Smooth muscle cell (in vitro differentiated cells): ENCODE data around the gene GRIK1. TPM values are rescaled to one million over a fixed set of nuclear protein-coding genes. Genes with fewer than 3 reads are reported as not detected.

Experiments used
- DNase-seq: peaks from one replicate; lab custom pipeline; 2025; ENCODE audit not compliant: unreplicated experiment; lab: John Stamatoyannopoulos, UW
- H2AFZ ChIP-seq: fragments of 200-600 bp; sonication (generic); 2 replicates; pipeline ENCODE4 v1.6.0; 2016; ENCODE audit warnings: antibody characterized with exemption, low read depth, mild to moderate bottlenecking
- H3F3A ChIP-seq: fragments of 200-600 bp; sonication (generic); 2 replicates; pipeline ENCODE4 v1.6.0; 2017; ENCODE audit warnings: antibody characterized with exemption, low read depth
- H3K27ac ChIP-seq: fragments of 200-600 bp; sonication (generic); 2 replicates; pipeline ENCODE4 v1.5.1; 2016; ENCODE audit warnings: low read depth, mild to moderate bottlenecking
- H3K27me3 ChIP-seq: fragments of 200-600 bp; sonication (generic); 2 replicates; pipeline ENCODE4 v1.6.1; 2016; ENCODE audit warnings: low read depth, mild to moderate bottlenecking
- H3K36me3 ChIP-seq: fragments of 200-600 bp; sonication (generic); 2 replicates; pipeline ENCODE4 v1.5.1; 2016; ENCODE audit warnings: low read depth
- H3K4me1 ChIP-seq: fragments of 200-600 bp; sonication (generic); 2 replicates; pipeline ENCODE4 v1.5.1; 2016; ENCODE audit warnings: low read depth
- H3K4me2 ChIP-seq: fragments of 200-600 bp; sonication (generic); 2 replicates; pipeline ENCODE4 v1.6.0; 2016; ENCODE audit warnings: mild to moderate bottlenecking
- H3K4me3 ChIP-seq: fragments of 200-600 bp; sonication (generic); 2 replicates; pipeline ENCODE4 v1.5.1; 2016; ENCODE audit warnings: mild to moderate bottlenecking
- H3K79me2 ChIP-seq: fragments of 200-600 bp; sonication (generic); 2 replicates; pipeline ENCODE4 v1.6.0; 2016; ENCODE audit warnings: low read depth, mild to moderate bottlenecking
- H3K9ac ChIP-seq: fragments of 200-600 bp; sonication (generic); 2 replicates; pipeline ENCODE4 v1.6.0; 2016; ENCODE audit warnings: low read depth
- H3K9me3 ChIP-seq: fragments of 200-600 bp; sonication (generic); replicated peaks from 2 replicates; pipeline ENCODE4 v1.5.1; 2016; ENCODE audit warnings: low read depth
- H4K20me1 ChIP-seq: fragments of 200-600 bp; sonication (generic); 2 replicates; pipeline ENCODE4 v1.6.0; 2016; ENCODE audit warnings: low read depth
- WGBS: methylation state at CpG from one replicate; pipeline ENCODE4 v1.1.7; 2016; ENCODE audit warnings: low lambda C conversion rate; 5-methylcytosine and 5-hydroxymethylcytosine counted together
- polyA plus RNA-seq: library from polyadenylated mRNA; unstranded; fragments of >200 nt; fragmentation: Nextera tagmentation; extraction: Ambion mirVana; gene quantifications from 2 replicates; pipeline ENCODE4 v1.2.1, GENCODE V29; 2016
- total RNA-seq: library from RNA; depleted of rRNA; stranded (reverse); fragments of >200 nt; gene quantifications from 2 replicates; pipeline ENCODE4 v1.2.3, GENCODE V29; 2014
- TF ChIP-seq, protein P1 (sequence below): fragments of 200-600 bp; sonication (generic); IDR thresholded peaks from 2 replicates; pipeline ENCODE4 v1.5.1; 2017; ENCODE audit warnings: borderline replicate concordance, mild to moderate bottlenecking, antibody characterized with exemption; ENCODE audit not compliant: insufficient read depth, poor library complexity, severe bottlenecking

Gene GRIK1
- total and polyA plus RNA-seq, 2 experiments from 2014 or later: 0.09 TPM; not detected in 1

- WGBS: 91% methylated on average over 5 of the region's 5 CpGs
Observed at GRCh38 chr21:29582855-29583254, 356.9 kb downstream of the GRIK1 start.

GRCh38 chr21:29581393-29581792 is 358.4 kb downstream of the GRIK1 start:
- no peaks in the 10 kb centered on the region for H3K27me3 ChIP-seq
- no peaks in the 10 kb centered on the region for H3K4me1 ChIP-seq
- no peaks in the 10 kb centered on the region for H3K36me3 ChIP-seq
- no peak for DNase-seq
- H3K4me3 ChIP-seq: no peak overlapping the region
- no peaks in the 10 kb centered on the region for H3K79me2 ChIP-seq
- no peak overlapping the region for H3K27ac ChIP-seq
- no peak overlapping the region for H3K9ac ChIP-seq
- no peak overlapping the region for H3K4me2 ChIP-seq
- WGBS: 94% methylated on average over 5 of the region's 5 CpGs
- H2AFZ ChIP-seq: no peak overlapping the region
- TF ChIP-seq, protein P1, sequence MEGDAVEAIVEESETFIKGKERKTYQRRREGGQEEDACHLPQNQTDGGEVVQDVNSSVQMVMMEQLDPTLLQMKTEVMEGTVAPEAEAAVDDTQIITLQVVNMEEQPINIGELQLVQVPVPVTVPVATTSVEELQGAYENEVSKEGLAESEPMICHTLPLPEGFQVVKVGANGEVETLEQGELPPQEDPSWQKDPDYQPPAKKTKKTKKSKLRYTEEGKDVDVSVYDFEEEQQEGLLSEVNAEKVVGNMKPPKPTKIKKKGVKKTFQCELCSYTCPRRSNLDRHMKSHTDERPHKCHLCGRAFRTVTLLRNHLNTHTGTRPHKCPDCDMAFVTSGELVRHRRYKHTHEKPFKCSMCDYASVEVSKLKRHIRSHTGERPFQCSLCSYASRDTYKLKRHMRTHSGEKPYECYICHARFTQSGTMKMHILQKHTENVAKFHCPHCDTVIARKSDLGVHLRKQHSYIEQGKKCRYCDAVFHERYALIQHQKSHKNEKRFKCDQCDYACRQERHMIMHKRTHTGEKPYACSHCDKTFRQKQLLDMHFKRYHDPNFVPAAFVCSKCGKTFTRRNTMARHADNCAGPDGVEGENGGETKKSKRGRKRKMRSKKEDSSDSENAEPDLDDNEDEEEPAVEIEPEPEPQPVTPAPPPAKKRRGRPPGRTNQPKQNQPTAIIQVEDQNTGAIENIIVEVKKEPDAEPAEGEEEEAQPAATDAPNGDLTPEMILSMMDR: no peak
- H3F3A ChIP-seq: no peaks in the 10 kb centered on the region
- no peaks in the 10 kb centered on the region for H4K20me1 ChIP-seq
- H3K9me3 ChIP-seq: no peaks in the 10 kb centered on the region

More at GRCh38 chr21:29582855-29583254, 356.9 kb downstream of the GRIK1 start:
- no peaks in the 10 kb centered on the region for H3K79me2 ChIP-seq
- no peaks in the 10 kb centered on the region for H3K4me1 ChIP-seq
- DNase-seq: no peak
- H3K27me3 ChIP-seq: no peaks in the 10 kb centered on the region
- TF ChIP-seq, protein P1: no peak
- no peak overlapping the region for H3K4me2 ChIP-seq
- no peaks in the 10 kb centered on the region for H3K36me3 ChIP-seq
- no peak overlapping the region for H2AFZ ChIP-seq
- H4K20me1 ChIP-seq: no peaks in the 10 kb centered on the region
- no peak overlapping the region for H3K4me3 ChIP-seq
- H3K9me3 ChIP-seq: no peaks in the 10 kb centered on the region
- no peak overlapping the region for H3K27ac ChIP-seq
- no peaks in the 10 kb centered on the region for H3F3A ChIP-seq
- H3K9ac ChIP-seq: no peak overlapping the region

DNA sequence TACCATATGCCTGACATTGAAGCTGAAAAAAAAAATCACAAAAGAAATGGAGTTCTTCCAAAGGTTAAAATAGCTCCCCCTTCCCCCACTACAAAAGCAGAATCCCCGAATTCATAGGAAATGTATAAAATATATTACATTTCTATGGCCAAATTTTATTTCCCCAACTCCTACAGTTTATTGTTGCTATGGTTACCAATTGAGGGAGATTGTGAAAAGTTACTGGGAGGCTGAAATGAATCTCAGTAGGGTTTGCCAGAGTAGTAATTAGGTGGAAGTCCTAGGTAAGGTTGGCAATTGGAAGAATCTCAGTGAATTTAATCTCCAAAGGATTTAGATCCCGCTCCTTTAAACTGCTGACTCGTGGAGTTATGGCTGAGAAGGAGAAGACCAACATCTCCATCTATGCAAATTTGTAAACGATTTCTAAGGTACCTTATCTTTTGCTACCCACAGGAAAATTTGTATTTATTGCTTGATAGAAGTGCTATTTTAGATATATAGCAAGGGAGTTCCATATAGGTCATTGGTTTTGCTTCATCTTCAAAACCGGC is 359.0 kb downstream of the GRIK1 start:
- Histone ChIP-seq H3K36me3 (no peaks in the 10 kb centered on the region), H3K4me1 (no peaks in the 10 kb centered on the region), H3K9me3 (no peaks in the 10 kb centered on the region), H2AFZ (no peak overlapping the region), H3K4me3 (no peak overlapping the region), H3K9ac (no peak overlapping the region), H4K20me1 (no peaks in the 10 kb centered on the region), H3K27me3 (no peaks in the 10 kb centered on the region), H3K4me2 (no peak overlapping the region), H3K27ac (no peak overlapping the region), H3F3A (no peaks in the 10 kb centered on the region), H3K79me2 (no peaks in the 10 kb centered on the region)
- TF ChIP-seq, protein P1: no peak
- 90% methylated on average over 5 of the region's 5 CpGs for WGBS
- DNase-seq: no peak

DNA sequence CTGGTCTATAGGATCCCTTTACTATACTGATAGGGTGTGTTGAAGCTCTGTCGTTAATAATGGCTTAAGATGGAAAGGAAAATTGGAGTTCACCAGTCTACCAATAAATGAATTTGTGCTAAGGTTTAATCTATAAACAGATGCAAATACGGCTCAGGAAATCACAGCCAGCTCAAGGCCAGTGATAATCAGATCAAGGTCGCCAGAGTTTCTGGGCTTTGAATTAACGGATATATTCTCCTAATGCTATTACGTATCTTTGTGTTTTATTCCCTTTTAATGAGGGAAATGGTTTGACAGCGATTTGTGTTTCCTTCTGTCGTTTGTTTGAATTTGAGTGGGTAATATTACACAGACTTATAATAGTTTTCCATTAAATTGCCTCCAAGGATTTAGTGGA is 361.5 kb downstream of the GRIK1 start:
- H3K9me3 ChIP-seq: no peaks in the 10 kb centered on the region
- H3K79me2 ChIP-seq: no peaks in the 10 kb centered on the region
- 93% methylated on average over 7 of the region's 7 CpGs for WGBS
- DNase-seq: no peak
- no peak overlapping the region for H3K4me2 ChIP-seq
- H3K4me3 ChIP-seq: no peak overlapping the region
- no peaks in the 10 kb centered on the region for H3K36me3 ChIP-seq
- no peak overlapping the region for H3K27ac ChIP-seq
- H3K27me3 ChIP-seq: no peaks in the 10 kb centered on the region
- H3F3A ChIP-seq: no peaks in the 10 kb centered on the region
- H4K20me1 ChIP-seq: no peaks in the 10 kb centered on the region
- TF ChIP-seq, protein P1: no peak
- H2AFZ ChIP-seq: no peak overlapping the region
- H3K4me1 ChIP-seq: no peaks in the 10 kb centered on the region
- H3K9ac ChIP-seq: no peak overlapping the region
